NCI-H2196 treated with DMSO at 0.1 percent for 48 hours (cell line): ENCODE results near the gene KDM4B.
A peak's percentile ranks its signal among the peaks of the same experiment; 100 is the strongest.
"Not testable (repeated sequence)": the region's sequence is repeated elsewhere in the genome, so short reads cannot be mapped to it uniquely, and the experiment has no call there.

ENCODE experiments used
- DNase-seq: peaks from one replicate; lab custom pipeline; 2025; ENCODE audit not compliant: unreplicated experiment; lab: John Stamatoyannopoulos, UW

The KDM4B gene

GRCh38 chr19:5012688-5013457, 44.0 kb downstream of the KDM4B start:
- no peak for DNase-seq

DNA sequence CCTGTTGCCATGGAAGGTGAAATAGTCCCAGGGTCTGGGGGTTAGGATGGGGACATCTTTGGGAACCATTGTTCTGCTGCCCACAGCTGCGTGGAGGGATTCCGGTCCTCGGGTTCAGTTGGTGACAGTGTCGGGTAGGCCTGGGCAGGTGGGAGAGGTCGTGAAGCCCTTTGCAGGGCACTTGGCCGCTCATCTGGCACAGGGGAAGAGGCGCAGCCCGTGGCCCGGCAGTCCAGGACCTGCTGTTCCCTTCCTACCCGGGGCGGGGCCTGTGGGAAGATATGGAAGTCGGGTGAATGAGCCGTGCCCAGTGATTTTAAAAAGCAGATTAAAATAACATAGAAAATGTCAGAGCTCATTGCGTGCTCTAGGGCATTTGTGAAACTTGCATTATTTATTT, 44.8 kb downstream of the KDM4B start:
- DNase-seq: no peak

DNA sequence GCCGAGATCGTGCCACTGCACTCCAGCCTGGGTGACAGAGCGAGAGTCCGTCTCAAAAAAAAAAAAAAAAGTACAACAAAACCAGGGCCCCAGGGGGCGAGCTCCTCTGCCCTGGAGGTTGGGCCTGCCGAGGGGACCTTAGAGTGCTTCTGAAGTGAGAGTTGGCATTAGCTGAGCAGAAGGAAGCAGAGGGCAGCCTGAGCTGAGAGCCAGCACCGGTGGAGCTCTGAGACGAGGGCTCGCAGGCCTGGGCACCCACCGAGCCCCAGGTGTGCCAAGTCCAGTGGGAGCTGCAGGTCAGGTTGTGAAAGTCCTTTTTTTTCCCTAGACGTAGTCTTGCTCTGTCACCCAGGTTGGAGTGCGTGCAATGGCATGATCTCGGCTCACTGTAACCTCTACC, 46.0 kb downstream of the KDM4B start:
- no peak for DNase-seq

- no peak for DNase-seq
Measured at GRCh38 chr19:5016268-5016667, 47.4 kb downstream of the KDM4B start.

- no peak for DNase-seq
Measured at GRCh38 chr19:5016781-5017180, 47.9 kb downstream of the KDM4B start.

- DNase-seq: peak; percentile 11
Measured at GRCh38 chr19:5017235-5017634, 48.3 kb downstream of the KDM4B start.

- no peak for DNase-seq
Measured at GRCh38 chr19:5018224-5019015, 49.5 kb downstream of the KDM4B start.

DNA sequence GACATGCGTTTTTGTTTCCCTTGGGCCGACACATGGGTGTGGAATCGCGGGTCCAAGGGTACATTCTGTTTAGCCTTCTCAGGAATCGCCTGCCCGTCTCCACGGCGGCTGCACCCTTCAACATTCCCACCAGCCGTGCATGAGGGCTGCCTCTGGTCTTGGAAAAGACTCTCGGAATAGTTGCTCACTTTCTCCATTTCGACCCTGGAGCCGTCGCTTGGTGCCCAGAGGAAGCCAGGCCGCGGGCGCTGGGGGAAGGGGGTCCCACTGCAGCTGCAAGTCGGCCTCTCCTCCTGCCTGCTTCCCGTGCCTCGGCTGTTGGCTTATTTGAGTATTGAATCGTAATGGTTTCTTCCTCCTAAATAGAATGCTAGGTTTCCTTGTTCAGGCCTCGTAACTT, 51.5 kb downstream of the KDM4B start:
- no peak for DNase-seq

- DNase-seq: no peak
Measured at GRCh38 chr19:5021046-5021445, 52.1 kb downstream of the KDM4B start.

DNA sequence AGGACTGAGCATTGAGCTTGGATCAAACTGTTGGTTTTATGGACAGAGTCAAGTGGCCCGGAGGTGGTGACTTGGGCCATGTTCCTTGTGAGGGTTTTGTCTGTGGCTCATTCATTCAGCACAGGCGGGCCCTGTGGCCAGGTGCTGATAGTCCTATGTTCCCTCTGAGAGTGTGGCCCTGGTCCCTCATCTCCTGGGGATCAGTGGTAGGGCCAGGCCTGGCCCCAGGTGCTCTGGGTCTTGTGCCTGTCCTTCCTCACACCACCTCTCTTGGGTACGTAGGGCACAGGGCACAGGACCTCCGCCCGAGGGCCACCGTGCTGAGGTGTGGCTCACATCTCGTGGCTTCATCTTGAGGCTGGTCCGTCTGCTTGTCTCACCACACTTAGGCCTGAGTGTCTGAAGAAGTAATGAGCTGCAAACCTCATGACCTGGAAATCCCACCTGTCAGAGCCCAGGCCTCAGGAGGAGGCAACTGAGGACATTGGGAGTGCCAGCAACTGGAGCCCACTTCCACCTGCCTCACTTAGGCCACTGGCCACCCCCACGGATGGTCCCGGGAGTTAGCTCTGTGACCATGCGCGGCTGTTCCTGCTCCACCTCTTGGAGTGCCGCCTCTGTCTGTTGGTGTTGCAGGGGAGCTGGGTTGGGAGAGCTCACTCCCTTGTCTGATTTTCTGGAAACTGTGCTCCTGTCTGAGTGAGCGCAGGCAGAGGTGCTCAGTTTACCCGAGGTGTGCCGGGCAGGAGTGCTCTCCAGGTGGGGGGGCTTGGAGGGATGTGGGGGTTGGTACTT, 53.4 kb downstream of the KDM4B start:
- DNase-seq: no peak

DNA sequence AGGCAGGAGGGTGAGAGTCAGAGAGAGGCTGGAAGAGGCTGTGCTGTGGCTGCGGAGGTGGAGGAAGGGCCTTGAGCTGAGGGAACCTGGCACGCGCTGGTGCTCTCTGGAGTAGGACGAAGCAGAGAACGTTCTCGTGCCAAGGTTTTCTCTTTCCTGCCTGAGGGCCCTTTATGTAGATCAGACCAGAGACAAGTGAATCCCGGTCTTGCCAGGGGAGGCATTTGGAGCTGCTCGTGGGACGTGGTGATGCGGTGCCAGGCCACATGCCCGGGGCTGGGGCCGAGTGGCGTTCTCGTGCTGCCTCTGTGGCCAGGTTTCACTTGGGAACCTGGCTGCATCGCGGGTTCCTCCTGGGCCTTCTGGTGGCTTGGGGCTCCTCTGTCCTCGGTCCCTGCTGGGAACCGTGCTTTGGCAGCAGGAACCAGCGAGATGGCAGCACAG, 54.2 kb downstream of the KDM4B start:
- no peak for DNase-seq

DNA sequence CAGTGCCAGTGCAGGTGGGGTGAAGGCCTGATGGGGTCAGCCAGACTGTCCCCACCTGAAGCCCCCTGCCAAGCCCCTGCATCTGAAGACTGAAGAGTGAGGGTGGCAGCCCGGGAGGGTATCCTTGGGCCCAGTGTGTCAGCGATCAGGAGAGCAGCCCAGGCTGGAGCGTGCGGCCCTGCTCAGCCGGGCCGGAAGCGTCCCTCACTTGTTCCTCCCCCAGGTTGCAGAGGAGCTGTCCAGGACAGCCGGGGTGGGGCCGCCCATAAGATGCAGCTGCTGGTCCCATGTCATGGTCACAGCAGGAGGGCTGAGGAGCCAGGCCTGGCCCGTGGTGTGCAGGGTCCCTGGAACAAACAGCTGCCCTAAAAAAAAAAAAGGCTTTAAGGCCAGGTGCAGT, 55.4 kb downstream of the KDM4B start:
- DNase-seq: no peak

- DNase-seq: no peak
Measured at GRCh38 chr19:5025027-5025426, 56.1 kb downstream of the KDM4B start.

DNA sequence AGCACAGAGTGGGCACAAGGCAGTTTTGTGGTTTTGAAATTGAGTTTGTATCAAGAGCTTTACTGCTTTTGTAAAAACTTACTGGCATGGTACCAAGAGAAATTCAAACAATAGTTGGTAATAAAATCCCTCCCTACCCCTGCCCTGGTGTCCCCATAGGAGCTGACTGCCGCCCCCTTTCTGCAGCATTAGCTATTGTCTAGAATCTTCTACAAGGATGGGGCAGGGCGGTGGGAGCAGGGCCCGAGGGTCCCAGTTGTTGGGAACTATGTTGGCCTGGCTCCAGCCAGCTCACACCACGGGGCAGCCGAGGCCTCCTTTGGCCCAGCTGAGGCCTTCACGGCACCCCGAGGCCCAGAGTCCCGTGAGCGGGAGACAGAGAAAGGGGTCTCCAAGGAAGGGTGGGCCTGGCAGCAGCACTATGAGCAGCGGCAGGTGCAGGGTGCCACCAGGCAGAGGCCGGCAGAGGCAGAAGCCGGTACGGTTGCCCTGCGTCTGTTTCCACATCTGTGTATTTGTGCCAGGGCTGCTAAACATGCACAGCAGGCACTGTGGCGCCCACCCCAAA, 57.9 kb downstream of the KDM4B start:
- no peak for DNase-seq

- DNase-seq: no peak
Measured at GRCh38 chr19:5028229-5028886, 59.4 kb downstream of the KDM4B start.

GRCh38 chr19:5029596-5029995, 60.7 kb downstream of the KDM4B start:
- DNase-seq: not testable (repeated sequence)

GRCh38 chr19:5030136-5030820, 61.4 kb downstream of the KDM4B start:
- no peak for DNase-seq

DNA sequence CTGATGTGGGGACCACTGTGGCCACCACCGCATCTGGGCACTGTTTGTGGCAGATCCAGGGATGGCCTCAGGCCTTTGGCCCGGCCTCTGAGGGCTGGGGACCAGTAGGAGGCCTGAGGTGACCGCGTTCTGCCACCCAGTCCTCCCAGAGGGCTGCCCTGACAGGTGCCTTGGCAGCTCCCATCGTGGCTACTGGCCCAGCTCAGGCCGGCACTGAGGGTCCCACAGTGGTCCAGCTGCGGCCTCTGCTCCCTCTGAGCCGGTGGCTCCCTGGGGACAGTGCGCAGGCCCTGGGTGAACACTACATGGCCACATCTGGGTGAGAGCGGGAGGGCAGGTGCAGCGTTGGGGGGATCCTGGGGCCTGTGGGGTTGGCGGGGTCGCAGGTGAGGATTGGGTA, 61.9 kb downstream of the KDM4B start:
- no peak for DNase-seq

- DNase-seq: peak; percentile 53
Measured at GRCh38 chr19:5031231-5032100, 62.6 kb downstream of the KDM4B start.
